HepG2 (cell line): ENCODE results near the gene ZIC2. TPM values are rescaled to one million over a fixed set of nuclear protein-coding genes. Genes with fewer than 3 reads are reported as not detected.

ENCODE experiments used
- ADNP ChIP-seq: sonication (generic); formaldehyde crosslinking; IDR thresholded peaks from 2 replicates; pipeline ENCODE4 v1.4.0; 2020; ENCODE audit warnings: missing genetic modification reagents
- AKAP8 ChIP-seq: sonication (generic); formaldehyde crosslinking; IDR thresholded peaks from 2 replicates; pipeline ENCODE4 v1.5.1; 2020; ENCODE audit warnings: mild to moderate bottlenecking, missing genetic modification reagents
- ARID3A ChIP-seq: IDR thresholded peaks from 2 replicates; pipeline ENCODE4 v1.6.1; 2012; ENCODE audit warnings: low read depth, low read length, improper control_type of control experiment
- BATF2 ChIP-seq: sonication (generic); formaldehyde crosslinking; IDR thresholded peaks from 2 replicates; pipeline ENCODE4 v1.8.0; 2022; ENCODE audit warnings: mild to moderate bottlenecking, missing genetic modification reagents, moderate library complexity
- CCDC6 ChIP-seq: sonication (generic); formaldehyde crosslinking; IDR thresholded peaks from 2 replicates; pipeline ENCODE4 v1.8.1; 2022; ENCODE audit warnings: mild to moderate bottlenecking, missing genetic modification reagents, moderate library complexity
- CREB1 ChIP-seq, 2 experiments: fragments of 450-650 bp in 1 of 2; IDR thresholded peaks; 2 replicates each; pipeline ENCODE4 v1.6.1; 2016 to 2017; ENCODE audit warnings: control low read depth in 1 of 2, mild to moderate bottlenecking in 1 of 2, missing compliant biosample characterization in 1 of 2, missing genetic modification characterization in 1 of 2
- EP300 ChIP-seq, 3 experiments: sonication (generic) in 1 of 3; formaldehyde crosslinking in 1 of 3; IDR thresholded peaks; 2 replicates each; pipeline versions ENCODE4 v1.5.1 to v1.6.1; 2011 to 2020; ENCODE audit warnings: low read depth in 2 of 3, low read length in 2 of 3, borderline replicate concordance in 1 of 3, improper control_type of control experiment in 1 of 3, mild to moderate bottlenecking in 1 of 3, missing genetic modification reagents in 1 of 3, moderate library complexity in 1 of 3
- FOXA3 ChIP-seq: IDR thresholded peaks from 2 replicates; pipeline ENCODE4 v1.6.1; 2016; ENCODE audit warnings: missing genetic modification reagents, missing compliant biosample characterization
- GFI1 ChIP-seq: sonication (generic); formaldehyde crosslinking; IDR thresholded peaks from 2 replicates; pipeline ENCODE4 v1.5.0; 2020; ENCODE audit warnings: missing genetic modification reagents, mild to moderate bottlenecking, borderline replicate concordance
- HDAC2 ChIP-seq: sonication (generic); formaldehyde crosslinking; IDR thresholded peaks from 2 replicates; pipeline ENCODE4 v1.4.0; 2020; ENCODE audit warnings: missing genetic modification reagents
- HOXA5 ChIP-seq: sonication (generic); formaldehyde crosslinking; IDR thresholded peaks from 2 replicates; pipeline ENCODE4 v1.4.0; 2020; ENCODE audit warnings: missing genetic modification reagents
- NFKBIZ ChIP-seq: IDR thresholded peaks from 2 replicates; pipeline ENCODE4 v1.6.1; 2018; ENCODE audit warnings: missing genetic modification reagents, missing compliant biosample characterization
- PITX1 ChIP-seq: sonication (generic); formaldehyde crosslinking; IDR thresholded peaks from 2 replicates; pipeline ENCODE4 v1.5.1; 2020; ENCODE audit warnings: mild to moderate bottlenecking, missing genetic modification reagents
- RARA ChIP-seq: IDR thresholded peaks from 2 replicates; pipeline ENCODE4 v1.6.1; 2016; ENCODE audit warnings: missing genetic modification reagents, missing compliant biosample characterization
- TEF ChIP-seq: sonication (generic); formaldehyde crosslinking; IDR thresholded peaks from 2 replicates; pipeline ENCODE4 v1.5.0; 2020; ENCODE audit warnings: missing genetic modification reagents
- TFDP2 ChIP-seq: sonication (generic); formaldehyde crosslinking; IDR thresholded peaks from 2 replicates; pipeline ENCODE4 v1.4.0; 2020; ENCODE audit warnings: missing genetic modification reagents
- TOPORS ChIP-seq: sonication (generic); formaldehyde crosslinking; IDR thresholded peaks from 2 replicates; pipeline ENCODE4 v1.8.0; 2023; ENCODE audit warnings: mild to moderate bottlenecking, missing genetic modification reagents
- ZC3H4 ChIP-seq: sonication (generic); formaldehyde crosslinking; IDR thresholded peaks from 2 replicates; pipeline ENCODE4 v1.4.0; 2020; ENCODE audit warnings: missing genetic modification reagents, borderline replicate concordance
- ZNF34 ChIP-seq: sonication (generic); formaldehyde crosslinking; IDR thresholded peaks from 2 replicates; pipeline ENCODE4 v1.4.0; 2020; ENCODE audit warnings: mild to moderate bottlenecking, missing genetic modification reagents, borderline replicate concordance
- ZNF574 ChIP-seq: sonication (generic); formaldehyde crosslinking; IDR thresholded peaks from 2 replicates; pipeline ENCODE4 v1.4.0; 2020; ENCODE audit warnings: missing genetic modification reagents
- ZNF672 ChIP-seq: sonication (generic); formaldehyde crosslinking; IDR thresholded peaks from 2 replicates; pipeline ENCODE4 v1.8.1; 2022; ENCODE audit warnings: missing genetic modification reagents
- ZNF703 ChIP-seq: sonication (generic); formaldehyde crosslinking; IDR thresholded peaks from 2 replicates; pipeline ENCODE4 v1.5.1; 2020; ENCODE audit warnings: missing genetic modification reagents, mild to moderate bottlenecking, moderate library complexity, borderline replicate concordance
- ZSCAN31 ChIP-seq: sonication (generic); formaldehyde crosslinking; IDR thresholded peaks from 2 replicates; pipeline ENCODE4 v1.5.0; 2020; ENCODE audit warnings: low read depth, mild to moderate bottlenecking, missing genetic modification reagents
- polyA plus RNA-seq, 8 experiments: library from polyadenylated mRNA; depleted of rRNA in 3 of 8; stranded (reverse) in 7 of 8; unstranded in 1 of 8; fragments of >200 nt; fragmentation: Illumina TruSeq in 4 of 8; extraction: Trizol in 4 of 8; gene quantifications; 2 replicates each; pipeline versions ENCODE4 v1.2.1 to v1.2.3, GENCODE V29; 2011 to 2016; ENCODE audit warnings: low read depth in 4 of 8, missing spikeins in 1 of 8, mixed read lengths in 1 of 8; ENCODE audit not compliant: insufficient read depth in 1 of 8
- total RNA-seq, 5 experiments: library from RNA; depleted of rRNA; stranded (reverse); fragments of >200 nt; fragmentation: Illumina TruSeq; extraction: Trizol; gene quantifications; 2 replicates each; pipeline ENCODE4 v1.2.3, GENCODE V29; 2016; ENCODE audit warnings: low read depth in 1 of 5

ZIC2 gene
- total and polyA plus RNA-seq, 2 of the 13 experiments (the other 11 are each of a cell fraction or from before 2014, with no cell fraction given), result 0.13 TPM; not detected in 1

- TF ChIP-seq ARID3A (no peak), ZNF574 (peak; percentile 52; the same call in 1 of the 2 replicates), NFKBIZ (CRISPR knock-in tag) (peak; percentile 38; the same call in 1 of the 2 replicates), AKAP8 (no peak), ZSCAN31 (CRISPR knock-in tag) (no peak), ZNF672 (no peak), EP300 (IDR thresholded peaks at IDR 0.05; ENCODE audit: low read depth in 2 of 2, low read length in 2 of 2) (peak in 1 of 2 experiments; percentile 71; a peak in 2 of 4 replicates), EP300 (CRISPR knock-in tag; IDR thresholded peaks at IDR 0.05; ENCODE audit: borderline replicate concordance) (peak; percentile 44; the same call in 1 of the 2 replicates), HDAC2 (CRISPR knock-in tag) (peak; percentile 93), TOPORS (CRISPR knock-in tag) (no peak), ADNP (CRISPR knock-in tag) (0 out of 2 replicates have a peak, but pooled peaks have one; percentile 27), GFI1 (peak; percentile 54; the same call in 1 of the 2 replicates), HOXA5 (CRISPR knock-in tag) (no peak), CCDC6 (CRISPR knock-in tag) (no peak), CREB1 (IDR thresholded peaks at IDR 0.05) (no peak), CREB1 (CRISPR knock-in tag; IDR thresholded peaks at IDR 0.05) (peak; percentile 73), FOXA3 (peak; percentile 90), PITX1 (CRISPR knock-in tag) (peak; percentile 90), BATF2 (CRISPR knock-in tag) (no peak), RARA (peak; percentile 71), ZNF703 (CRISPR knock-in tag) (0 out of 2 replicates have a peak, but pooled peaks have one; percentile 52), ZNF34 (CRISPR knock-in tag) (no peak), TFDP2 (CRISPR knock-in tag) (0 out of 2 replicates have a peak, but pooled peaks have one; percentile 21), TEF (CRISPR knock-in tag) (no peak), ZC3H4 (CRISPR knock-in tag) (no peak)
These were observed 40.5 kb upstream of the ZIC2 start (continued) for GRCh38 chr13:99941086-99941485.
